ENCODE results near the gene JARID2.

- no peak for TF ChIP-seq CTCF (IDR thresholded peaks at IDR 0.05)
- no peak for TF ChIP-seq POLR2A (IDR thresholded peaks at IDR 0.05)
- TF ChIP-seq POLR2AphosphoS5 (IDR thresholded peaks at IDR 0.05): no peak
Observed at GRCh38 chr6:15419493-15419892, 173.6 kb downstream of the JARID2 start.

All from breast epithelium (tissue), 3 donors.